Liver (tissue), 9 donors: ENCODE data around the gene PROSER3. TPM values are rescaled to one million over a fixed set of nuclear protein-coding genes. Genes with fewer than 3 reads are reported as not detected.

Experiments
- DNase-seq: peaks from one replicate; pipeline ENCODE4 v3.0.0-alpha.2; 2017; ENCODE audit warnings: low spot score
- H3K27ac ChIP-seq, 2 donors: one replicate each; pipeline ENCODE4 v1.7.0; 2013; ENCODE audit warnings: inconsistent platforms in 2 of 2, low read length in 2 of 2, control low read depth in 1 of 2, low read depth in 1 of 2, mild to moderate bottlenecking in 1 of 2
- H3K27me3 ChIP-seq, 4 donors: one replicate each; pipeline versions ENCODE4 v1.6.1 to v1.7.0; 2013; ENCODE audit warnings: low read length in 3 of 4, inconsistent platforms in 1 of 4, mild to moderate bottlenecking in 1 of 4, moderate library complexity in 1 of 4; ENCODE audit not compliant: control insufficient read depth in 4 of 4, insufficient read depth in 4 of 4
- H3K36me3 ChIP-seq, 4 donors: one replicate each; pipeline versions ENCODE4 v1.6.1 to v1.7.0; 2013; ENCODE audit warnings: low read length in 3 of 4, mild to moderate bottlenecking in 3 of 4, low read depth in 1 of 4, moderate library complexity in 1 of 4; ENCODE audit not compliant: control insufficient read depth in 4 of 4, insufficient read depth in 3 of 4
- H3K4me1 ChIP-seq, 4 donors: one replicate each; pipeline versions ENCODE4 v1.6.1 to v1.7.0; 2013; ENCODE audit warnings: low read length in 3 of 4, mild to moderate bottlenecking in 3 of 4, moderate library complexity in 1 of 4; ENCODE audit not compliant: control insufficient read depth in 4 of 4, insufficient read depth in 4 of 4
- H3K4me3 ChIP-seq, 3 donors: one replicate each; pipeline versions ENCODE4 v1.6.1 to v1.7.0; 2013; ENCODE audit warnings: low read length in 3 of 3, control low read depth in 1 of 3, low read depth in 1 of 3, mild to moderate bottlenecking in 1 of 3
- H3K9ac ChIP-seq, 2 donors: one replicate each; pipeline ENCODE4 v1.7.0; 2013; ENCODE audit warnings: low read length in 2 of 2, mild to moderate bottlenecking in 2 of 2, moderate library complexity in 2 of 2, control low read depth in 1 of 2, low read depth in 1 of 2
- H3K9me3 ChIP-seq, 4 donors: one replicate each; pipeline versions ENCODE4 v1.6.1 to v1.7.0; 2013; ENCODE audit warnings: low read length in 3 of 4; ENCODE audit not compliant: control insufficient read depth in 4 of 4
- ATF3 ChIP-seq: IDR thresholded peaks from 2 replicates; pipeline ENCODE4 v1.6.1; 2016; ENCODE audit warnings: antibody characterized with exemption
- CTCF ChIP-seq: fragments of 150-350 bp; IDR thresholded peaks from 2 replicates; pipeline ENCODE4 v1.5.1; 2017; ENCODE audit warnings: improper control_type of control experiment, low read depth, low read length; ENCODE audit not compliant: missing input control
- EGR1 ChIP-seq, 2 donors: IDR thresholded peaks; 2 replicates each; pipeline ENCODE4 v1.6.1; 2016 to 2018; ENCODE audit warnings: antibody characterized with exemption in 2 of 2, low read depth in 2 of 2
- FOXA1 ChIP-seq: IDR thresholded peaks from 2 replicates; pipeline ENCODE4 v1.6.1; 2016; ENCODE audit warnings: antibody characterized with exemption
- FOXA2 ChIP-seq: IDR thresholded peaks from 2 replicates; pipeline ENCODE4 v1.6.1; 2016; ENCODE audit warnings: antibody characterized with exemption
- GABPA ChIP-seq, 2 donors: IDR thresholded peaks in 1 of 2; conservative IDR thresholded peaks in 1 of 2; 2 replicates each; pipeline ENCODE4 v1.6.1; 2016; ENCODE audit warnings: antibody characterized with exemption in 2 of 2, mild to moderate bottlenecking in 1 of 2, moderate library complexity in 1 of 2
- HNF4A ChIP-seq, 2 donors: conservative IDR thresholded peaks; 2 replicates each; pipeline ENCODE4 v1.6.1; 2016; ENCODE audit warnings: antibody characterized with exemption in 2 of 2, mild to moderate bottlenecking in 2 of 2
- HNF4G ChIP-seq: IDR thresholded peaks from 2 replicates; pipeline ENCODE4 v1.6.1; 2016; ENCODE audit warnings: antibody characterized with exemption
- JUND ChIP-seq, 2 donors: IDR thresholded peaks; 2 replicates each; pipeline ENCODE4 v1.6.1; 2016; ENCODE audit warnings: antibody characterized with exemption in 2 of 2
- MAX ChIP-seq: IDR thresholded peaks from 2 replicates; pipeline ENCODE4 v1.6.1; 2016; ENCODE audit warnings: antibody characterized with exemption
- NR2F2 ChIP-seq: IDR thresholded peaks from 2 replicates; pipeline ENCODE4 v1.6.1; 2016; ENCODE audit warnings: antibody characterized with exemption
- RAD21 ChIP-seq, 2 donors: IDR thresholded peaks; 2 replicates each; pipeline ENCODE4 v1.6.1; 2016; ENCODE audit warnings: antibody characterized with exemption in 2 of 2, mild to moderate bottlenecking in 2 of 2
- REST ChIP-seq: IDR thresholded peaks from 2 replicates; pipeline ENCODE4 v1.6.1; 2016; ENCODE audit warnings: antibody characterized with exemption, mild to moderate bottlenecking
- RXRA ChIP-seq, 2 donors: IDR thresholded peaks; 2 replicates each; pipeline ENCODE4 v1.6.1; 2017 to 2018; ENCODE audit warnings: antibody characterized with exemption in 2 of 2, mild to moderate bottlenecking in 1 of 2
- SP1 ChIP-seq: IDR thresholded peaks from 2 replicates; pipeline ENCODE4 v1.6.1; 2018; ENCODE audit warnings: antibody characterized with exemption, mild to moderate bottlenecking
- TAF1 ChIP-seq: conservative IDR thresholded peaks from 2 replicates; pipeline ENCODE4 v1.6.1; 2016; ENCODE audit warnings: antibody characterized with exemption, mild to moderate bottlenecking
- YY1 ChIP-seq: IDR thresholded peaks from 2 replicates; pipeline ENCODE4 v1.6.1; 2016; ENCODE audit warnings: antibody characterized with exemption, mild to moderate bottlenecking
- ZBTB33 ChIP-seq: IDR thresholded peaks from 2 replicates; pipeline ENCODE4 v1.6.1; 2016; ENCODE audit warnings: antibody characterized with exemption
- WGBS: extraction: QIAGEN DNeasy Blood & Tissue Kit; methylation state at CpG from one replicate; pipeline ENCODE4 v1.1.7; 2013; 5-methylcytosine and 5-hydroxymethylcytosine counted together
- polyA plus RNA-seq, 2 donors: library from polyadenylated mRNA; stranded (reverse) in 1 of 2; unstranded in 1 of 2; fragments of 200-250 nt in 1 of 2; fragments of >200 nt in 1 of 2; fragmentation: Nextera tagmentation in 1 of 2; extraction: Ambion mirVana in 1 of 2; gene quantifications; one replicate each; pipeline versions ENCODE4 v1.2.1 to v1.2.3, GENCODE V29; 2013 to 2015
- total RNA-seq, 2 donors: library from RNA; depleted of rRNA; stranded (reverse); fragments of >200 nt; gene quantifications; one replicate each; pipeline ENCODE4 v1.2.3, GENCODE V29; 2014
- donor health status: healthy.
- donor health status: healthy.
- donor health status: healthy.
- donor health status: healthy.
- donor health status: healthy.

The PROSER3 gene
- total and polyA plus RNA-seq, 4 donors = 2.1 to 4.5 (median 2.7) TPM

GRCh38 chr19:35816846-35817245 lies 58.9 kb downstream of the PROSER3 start:
- peaks cover 0 to 21% (median 13%) of the 10 kb centered on the region in 4 donors for H3K4me1 ChIP-seq
- no peaks in the 10 kb centered on the region for H3K9me3 ChIP-seq
- 83% methylated on average over 9 of the region's 9 CpGs for WGBS
- H3K4me3 ChIP-seq = no peak overlapping the region
- no peaks in the 10 kb centered on the region for H3K27me3 ChIP-seq
- DNase-seq = no peak
- no peak overlapping the region for H3K9ac ChIP-seq
- TF ChIP-seq EGR1 (IDR thresholded peaks at IDR 0.05; ENCODE audit: low read depth in 2 of 2) (no peak), RAD21 (IDR thresholded peaks at IDR 0.05) (no peak), MAX (no peak), GABPA (IDR thresholded peaks at IDR 0.05 in 1 of 2, conservative IDR thresholded peaks at IDR 0.05 in 1 of 2) (no peak), REST (no peak), NR2F2 (no peak), JUND (IDR thresholded peaks at IDR 0.05) (no peak), YY1 (no peak), CTCF (no peak), ZBTB33 (no peak), ATF3 (no peak), FOXA2 (no peak), RXRA (IDR thresholded peaks at IDR 0.05) (no peak), HNF4G (no peak), FOXA1 (no peak), SP1 (no peak), TAF1 (no peak), HNF4A (conservative IDR thresholded peaks at IDR 0.05) (no peak)
- H3K36me3 ChIP-seq = no peaks in the 10 kb centered on the region
- H3K27ac ChIP-seq = no peak overlapping the region

- Histone ChIP-seq H3K27me3 (no peaks in the 10 kb centered on the region), H3K27ac (no peak overlapping the region), H3K4me3 (no peak overlapping the region), H3K4me1 (peaks cover 0 to 8% (median 5%) of the 10 kb centered on the region in 4 donors), H3K9ac (no peak overlapping the region), H3K36me3 (no peaks in the 10 kb centered on the region), H3K9me3 (no peaks in the 10 kb centered on the region)
- no peak for DNase-seq
- 88% methylated on average over 3 of the region's 3 CpGs for WGBS
- TF ChIP-seq RAD21 (IDR thresholded peaks at IDR 0.05) (no peak), GABPA (IDR thresholded peaks at IDR 0.05 in 1 of 2, conservative IDR thresholded peaks at IDR 0.05 in 1 of 2) (no peak), CTCF (no peak), YY1 (no peak), SP1 (no peak), FOXA1 (no peak), TAF1 (no peak), HNF4G (no peak), REST (no peak)
These were observed 60.5 kb downstream of the PROSER3 start for GRCh38 chr19:35818445-35818844.
